ENCODE data around the gene SSBP4. TPM values are rescaled to one million over a fixed set of nuclear protein-coding genes. Genes with fewer than 3 reads are reported as not detected.

SSBP4 gene
- total RNA-seq, 1 donor, result 56.1 TPM

- H3K4me3 ChIP-seq (ENCODE audit: low read depth, low read length), result no peak overlapping the region
- no peak for DNase-seq (ENCODE audit: low read depth)
- TF ChIP-seq CTCF (IDR thresholded peaks at IDR 0.05; ENCODE audit: insufficient read depth, low read depth, low read length), result peak; percentile 38
Observed at GRCh38 chr19:18477042-18477779, 58.0 kb downstream of the SSBP4 start.

GRCh38 chr19:18477974-18478373 lies 58.8 kb downstream of the SSBP4 start:
- no peak for DNase-seq (ENCODE audit: low read depth)
- TF ChIP-seq CTCF (IDR thresholded peaks at IDR 0.05; ENCODE audit: insufficient read depth, low read depth, low read length), result no peak
- no peak overlapping the region for H3K4me3 ChIP-seq (ENCODE audit: low read depth, low read length)

GRCh38 chr19:18478545-18479311 lies 59.5 kb downstream of the SSBP4 start:
- peak; percentile 98 for DNase-seq (ENCODE audit: low read depth)
- H3K4me3 ChIP-seq (ENCODE audit: low read depth, low read length), result no peak overlapping the region
- no peak for TF ChIP-seq CTCF (IDR thresholded peaks at IDR 0.05; ENCODE audit: insufficient read depth, low read depth, low read length)

GRCh38 chr19:18480006-18480691 lies 61.0 kb downstream of the SSBP4 start:
- H3K4me3 ChIP-seq (ENCODE audit: low read depth, low read length), result no peak overlapping the region
- TF ChIP-seq CTCF (IDR thresholded peaks at IDR 0.05; ENCODE audit: insufficient read depth, low read depth, low read length), result no peak
- DNase-seq (ENCODE audit: low read depth), result peak; percentile 91

GRCh38 chr19:18481505-18482222 lies 62.5 kb downstream of the SSBP4 start:
- no peak for TF ChIP-seq CTCF (IDR thresholded peaks at IDR 0.05; ENCODE audit: insufficient read depth, low read depth, low read length)
- no peak overlapping the region for H3K4me3 ChIP-seq (ENCODE audit: low read depth, low read length)
- no peak for DNase-seq (ENCODE audit: low read depth)

- H3K4me3 ChIP-seq (ENCODE audit: low read depth, low read length), result no peak overlapping the region
- DNase-seq (ENCODE audit: low read depth), result peak; percentile 41
- no peak for TF ChIP-seq CTCF (IDR thresholded peaks at IDR 0.05; ENCODE audit: insufficient read depth, low read depth, low read length)
Observed at GRCh38 chr19:18483119-18483890, 64.1 kb downstream of the SSBP4 start.

Measured in fibroblast of villous mesenchyme (primary cell).